ENCODE data around the gene LAMTOR4. TPM values are rescaled to one million over a fixed set of nuclear protein-coding genes. Genes with fewer than 3 reads are reported as not detected.

LAMTOR4 gene
- total RNA-seq, 4 donors from 2014 or later: 117 to 184 (median 152) TPM

GRCh38 chr7:100155553-100156317 is 7.0 kb downstream of the LAMTOR4 start:
- TF ChIP-seq EP300 (IDR thresholded peaks at IDR 0.05) (no peak), CTCF (IDR thresholded peaks at IDR 0.05) (no peak), POLR2A (IDR thresholded peaks at IDR 0.05; ENCODE audit: low read depth) (no peak), POLR2AphosphoS5 (IDR thresholded peaks at IDR 0.05) (no peak)
- Histone ChIP-seq H3K27ac (replicated peaks in 1 of 4) (no peak overlapping the region), H3K4me1 (peaks cover 17 to 57% (median 30%) of the 10 kb centered on the region in 4 donors), H3K9me3 (no peaks in the 10 kb centered on the region), H3K4me3 (no peak overlapping the region), H3K36me3 (peaks cover 19 to 61% (median 40%) of the 10 kb centered on the region in 4 donors), H3K27me3 (no peaks in the 10 kb centered on the region)
- WGBS: 79% methylated on average over 15 of the region's 20 CpGs
- intact Hi-C loops (cut with DNase I): no loop called here
- DNase-seq (ENCODE audit: extremely low spot score): no peak

- no peak for TF ChIP-seq CTCF (IDR thresholded peaks at IDR 0.05)
- Histone ChIP-seq H3K4me1 (peaks cover 17 to 56% (median 29%) of the 10 kb centered on the region in 4 donors), H3K27ac (replicated peaks in 1 of 4) (peak overlapping the region in 3 of 4 donors; percentile 77 to 89 (median 80)), H3K9me3 (no peaks in the 10 kb centered on the region), H3K4me3 (no peak overlapping the region), H3K27me3 (no peaks in the 10 kb centered on the region), H3K36me3 (peaks cover 19 to 54% (median 40%) of the 10 kb centered on the region in 4 donors)
- 77% methylated on average over 16 of the region's 16 CpGs for WGBS
- intact Hi-C loops (cut with DNase I): no loop called here
- no peak for DNase-seq (ENCODE audit: extremely low spot score)
Observed at GRCh38 chr7:100156331-100157068, 7.8 kb downstream of the LAMTOR4 start.

- Histone ChIP-seq H3K4me3 (peak overlapping the region in 2 of 4 donors; percentile 90 to 94), H3K36me3 (peaks cover 19 to 49% (median 40%) of the 10 kb centered on the region in 4 donors), H3K27me3 (no peaks in the 10 kb centered on the region), H3K27ac (replicated peaks in 1 of 4) (peak overlapping the region; percentile 77 to 89 (median 83)), H3K9me3 (no peaks in the 10 kb centered on the region), H3K4me1 (peaks cover 17 to 56% (median 29%) of the 10 kb centered on the region in 4 donors)
- TF ChIP-seq POLR2A (IDR thresholded peaks at IDR 0.05; ENCODE audit: low read depth) (no peak), POLR2AphosphoS5 (IDR thresholded peaks at IDR 0.05) (no peak), EP300 (IDR thresholded peaks at IDR 0.05) (no peak), CTCF (IDR thresholded peaks at IDR 0.05) (no peak)
- WGBS: 72% methylated on average over 4 of the region's 5 CpGs
- intact Hi-C loops (cut with DNase I): no loop called here
- DNase-seq (ENCODE audit: extremely low spot score): no peak
Observed at GRCh38 chr7:100157069-100157333, 8.3 kb downstream of the LAMTOR4 start.

- TF ChIP-seq POLR2A (IDR thresholded peaks at IDR 0.05; ENCODE audit: low read depth): no peak
- TF ChIP-seq CTCF (IDR thresholded peaks at IDR 0.05): peak in 1 of 3 experiments; percentile 2
- TF ChIP-seq POLR2AphosphoS5 (IDR thresholded peaks at IDR 0.05): no peak
- TF ChIP-seq EP300 (IDR thresholded peaks at IDR 0.05): no peak
- DNase-seq (ENCODE audit: extremely low spot score): no peak
- H3K27ac ChIP-seq (replicated peaks in 1 of 4): peak overlapping the region; percentile 77 to 89 (median 83)
- WGBS: 23% methylated on average over 17 of the region's 32 CpGs
- H3K4me3 ChIP-seq: peak overlapping the region; percentile 84 to 97 (median 92)
- no peaks in the 10 kb centered on the region for H3K9me3 ChIP-seq
- no peaks in the 10 kb centered on the region for H3K27me3 ChIP-seq
- intact Hi-C loops (cut with DNase I): no loop called here
- H3K4me1 ChIP-seq: peaks cover 17 to 56% (median 29%) of the 10 kb centered on the region in 4 donors
- peaks cover 19 to 44% (median 40%) of the 10 kb centered on the region in 4 donors for H3K36me3 ChIP-seq
Observed at GRCh38 chr7:100157334-100158228, 8.9 kb downstream of the LAMTOR4 start.

Data from esophagus muscularis mucosa (tissue), 4 donors.